ENCODE data around the gene VPS54.
"Not testable (repeated sequence)": the region's sequence is repeated elsewhere in the genome, so short reads cannot be mapped to it uniquely, and the experiment has no call there.

The VPS54 gene

DNA sequence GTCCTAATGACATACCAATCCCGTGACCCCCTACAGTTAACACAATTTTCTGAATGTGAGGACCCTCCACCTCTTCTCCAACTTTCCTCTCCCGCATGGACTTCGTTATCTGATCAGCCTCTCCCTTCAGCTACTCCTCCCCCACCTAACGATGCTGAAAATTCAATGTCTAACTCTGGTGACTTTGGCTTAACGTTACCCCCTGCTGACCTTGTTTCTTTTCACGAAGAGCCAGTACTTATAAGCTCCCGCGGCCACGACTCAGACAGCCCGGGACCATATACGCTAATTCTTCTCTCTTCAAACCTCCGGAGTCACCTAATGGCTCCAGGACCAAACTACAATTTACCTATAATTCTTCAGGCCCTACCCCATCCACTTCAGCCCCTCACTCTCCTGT is 29.2 kb downstream of the VPS54 start:
- H3K4me1 Mint-ChIP-seq: peaks cover 26% of the 10 kb centered on the region
- no peak overlapping the region for H3K27ac Mint-ChIP-seq
- H3K27me3 Mint-ChIP-seq: no peaks in the 10 kb centered on the region
- DNase-seq (no peak), ATAC-seq (no peak)
- H3K9me3 Mint-ChIP-seq: peaks cover 7 to 15% of the 10 kb centered on the region in 2 donors
- H3K4me3 Mint-ChIP-seq: no peak overlapping the region

DNA sequence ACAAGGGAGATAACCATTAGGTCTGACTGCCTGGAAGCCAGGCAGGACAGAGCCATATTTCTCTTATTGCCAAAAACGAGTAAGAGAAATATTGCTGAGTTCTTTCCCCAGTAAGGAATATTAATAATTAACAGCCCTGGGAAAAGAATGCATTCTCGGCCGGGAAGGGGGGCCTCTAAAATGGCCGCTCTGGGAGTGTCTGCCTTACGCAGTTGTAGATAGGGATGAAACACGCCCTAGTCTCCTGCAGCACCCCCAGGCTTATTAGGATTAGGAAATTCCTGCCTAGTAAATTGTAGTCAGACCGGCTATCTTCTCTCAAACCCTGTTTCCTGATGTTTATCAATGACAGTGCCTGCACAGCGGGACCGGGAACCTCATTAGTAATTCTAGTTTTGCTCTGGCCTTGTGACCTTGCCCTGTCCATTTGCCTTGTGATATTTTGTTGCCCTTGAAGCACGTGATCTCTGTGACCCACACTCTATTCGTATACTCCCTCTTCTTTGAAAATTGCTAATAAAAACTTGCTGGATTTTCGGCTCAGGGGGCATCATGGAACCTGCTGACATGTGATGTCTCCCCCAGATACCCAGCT is 30.3 kb downstream of the VPS54 start:
- Mint-ChIP-seq H3K4me1 (peaks cover 22% of the 10 kb centered on the region), H3K9me3 (peaks cover 7 to 15% of the 10 kb centered on the region in 2 donors)
- DNase-seq, H3K27me3 Mint-ChIP-seq, ATAC-seq, H3K4me3 Mint-ChIP-seq, H3K27ac Mint-ChIP-seq: not testable (repeated sequence)

DNA sequence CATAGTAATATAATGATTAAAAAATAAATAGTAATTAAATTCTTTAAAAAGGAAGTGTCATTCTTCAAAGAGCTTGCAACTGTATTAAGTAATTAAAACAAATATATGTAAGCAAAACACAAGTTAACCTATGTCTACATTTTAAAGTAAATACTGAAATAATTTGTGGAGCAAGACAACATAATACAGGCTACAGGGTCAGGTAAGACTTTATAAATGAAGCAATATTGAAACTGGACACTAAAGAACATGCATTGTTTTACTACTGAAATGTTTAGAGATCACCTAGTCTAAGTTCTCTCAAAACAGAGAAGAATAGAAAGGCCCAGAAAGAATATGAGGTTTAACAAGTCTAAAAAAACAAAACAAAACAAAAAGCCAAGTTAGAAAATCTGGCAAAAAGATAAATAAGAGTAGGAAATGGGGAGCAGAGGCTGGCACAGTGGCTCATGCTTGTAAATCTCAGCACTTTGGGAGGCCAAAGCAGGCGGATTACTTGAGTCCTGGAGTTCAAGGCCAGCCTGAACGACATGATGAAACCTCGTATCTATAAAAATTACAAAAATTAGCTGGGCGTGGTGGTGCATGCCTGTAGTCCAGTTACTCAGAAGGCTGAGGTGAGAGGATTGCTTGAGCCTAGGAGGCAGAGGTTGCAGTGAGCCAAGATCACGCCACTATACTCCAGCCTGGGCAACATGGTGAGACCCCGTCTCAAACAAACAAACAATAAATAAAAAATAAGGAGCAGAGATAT is 34.4 kb downstream of the VPS54 start:
- no peaks in the 10 kb centered on the region for H3K27me3 Mint-ChIP-seq
- no peak for ATAC-seq
- H3K27ac Mint-ChIP-seq: peak overlapping the region in 1 of 2 donors; percentile 14
- H3K9me3 Mint-ChIP-seq: peaks cover 0 to 7% of the 10 kb centered on the region in 2 donors
- H3K4me1 Mint-ChIP-seq: peaks cover 18% of the 10 kb centered on the region
- no peak for DNase-seq
- no peak overlapping the region for H3K4me3 Mint-ChIP-seq

DNA sequence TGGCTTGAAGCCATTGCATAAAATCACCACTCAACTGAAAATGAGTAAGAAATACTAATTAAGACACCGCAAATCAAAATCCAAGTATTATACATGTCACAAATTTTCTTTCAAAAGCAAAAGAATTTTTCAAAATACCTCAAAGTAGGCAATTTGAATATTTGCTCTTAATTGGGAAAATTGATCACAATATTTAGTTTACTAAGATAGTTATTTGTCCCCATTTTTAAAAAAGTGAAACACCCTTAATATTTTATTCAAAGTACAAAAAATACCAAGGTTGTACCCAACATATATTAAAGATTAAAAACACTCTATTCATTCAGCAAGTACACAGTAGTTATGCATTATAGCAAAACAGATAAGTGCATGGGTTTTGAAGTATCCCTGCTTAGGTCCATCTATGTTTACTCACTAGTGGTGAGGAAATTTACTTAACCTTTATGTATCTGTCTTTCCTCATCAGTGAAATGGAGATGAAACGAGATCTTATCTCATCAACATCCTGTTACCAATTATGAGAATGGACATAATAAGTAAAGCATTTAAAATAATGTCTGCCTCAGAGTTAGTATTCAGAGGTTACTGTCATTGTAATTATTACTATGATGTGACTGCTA is 35.1 kb downstream of the VPS54 start:
- H3K27ac Mint-ChIP-seq: no peak overlapping the region
- H3K9me3 Mint-ChIP-seq: peaks cover 0 to 2% of the 10 kb centered on the region in 2 donors
- peaks cover 18% of the 10 kb centered on the region for H3K4me1 Mint-ChIP-seq
- H3K4me3 Mint-ChIP-seq: no peak overlapping the region
- no peaks in the 10 kb centered on the region for H3K27me3 Mint-ChIP-seq
- ATAC-seq (peak; percentile 45), DNase-seq (no peak)

DNA sequence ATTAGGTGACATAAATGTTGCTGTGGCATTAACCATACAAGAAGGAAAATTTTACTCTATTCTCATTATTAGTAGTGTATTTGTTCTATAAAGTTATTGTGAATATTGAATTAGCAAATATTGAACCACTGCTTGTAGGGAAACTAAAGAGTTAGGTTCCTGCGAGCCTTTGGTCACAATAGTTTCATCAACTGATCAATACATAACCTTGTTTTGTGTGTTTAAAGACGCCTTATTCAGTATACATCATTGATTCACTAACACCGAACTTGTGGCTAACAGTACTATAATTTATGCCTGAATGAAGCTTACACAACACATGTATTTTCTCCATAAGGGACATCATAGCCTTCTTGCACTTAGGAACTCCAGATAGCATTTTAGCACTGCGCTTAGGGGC is 36.9 kb downstream of the VPS54 start:
- Mint-ChIP-seq H3K4me1 (peaks cover 32% of the 10 kb centered on the region), H3K27me3 (no peaks in the 10 kb centered on the region), H3K27ac (no peak overlapping the region), H3K4me3 (no peak overlapping the region), H3K9me3 (no peaks in the 10 kb centered on the region)
- DNase-seq: no peak
- ATAC-seq: no peak

DNA sequence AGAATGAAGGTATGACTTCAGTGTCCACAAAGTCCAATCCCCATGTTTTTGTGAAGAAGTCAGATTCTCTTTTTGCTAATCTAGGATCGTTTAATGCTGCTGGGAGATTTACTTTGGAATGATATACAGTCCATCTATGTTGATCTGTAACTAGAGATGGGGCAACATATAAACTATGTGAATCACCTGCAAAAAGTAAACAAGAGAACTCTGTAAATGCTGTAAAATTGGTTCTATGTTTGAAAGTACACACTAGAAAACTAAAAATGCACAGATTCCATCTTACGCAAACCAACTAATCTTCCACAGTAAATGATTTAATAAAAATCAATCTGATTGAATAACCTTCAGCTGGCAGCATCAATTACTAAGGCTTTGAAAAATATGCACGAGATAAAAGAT is 37.5 kb downstream of the VPS54 start:
- peaks cover 36% of the 10 kb centered on the region for H3K4me1 Mint-ChIP-seq
- no peak overlapping the region for H3K27ac Mint-ChIP-seq
- no peaks in the 10 kb centered on the region for H3K27me3 Mint-ChIP-seq
- no peak for DNase-seq
- no peak overlapping the region for H3K4me3 Mint-ChIP-seq
- H3K9me3 Mint-ChIP-seq: no peaks in the 10 kb centered on the region
- no peak for ATAC-seq

DNA sequence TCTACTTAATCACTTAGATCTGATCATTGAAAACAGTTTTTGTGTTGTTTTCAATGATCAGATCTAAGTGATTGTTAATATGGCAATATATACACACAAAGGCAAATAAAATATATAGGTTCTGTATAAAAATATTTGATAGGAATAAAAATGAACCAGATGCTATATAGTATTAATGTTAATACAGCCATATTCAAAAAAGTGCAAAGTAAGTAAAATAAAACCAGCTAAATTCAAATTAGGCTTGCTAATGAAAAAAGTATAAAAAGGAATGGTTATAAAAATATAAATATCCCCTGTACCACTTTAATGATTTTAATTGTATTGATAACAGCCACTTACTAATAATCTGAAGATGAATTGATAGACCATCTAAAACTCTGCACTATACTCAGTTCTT is 38.4 kb downstream of the VPS54 start:
- Mint-ChIP-seq H3K9me3 (no peaks in the 10 kb centered on the region), H3K4me3 (no peak overlapping the region), H3K27me3 (no peaks in the 10 kb centered on the region), H3K4me1 (peaks cover 31% of the 10 kb centered on the region), H3K27ac (no peak overlapping the region)
- no peak for DNase-seq
- ATAC-seq: no peak

DNA sequence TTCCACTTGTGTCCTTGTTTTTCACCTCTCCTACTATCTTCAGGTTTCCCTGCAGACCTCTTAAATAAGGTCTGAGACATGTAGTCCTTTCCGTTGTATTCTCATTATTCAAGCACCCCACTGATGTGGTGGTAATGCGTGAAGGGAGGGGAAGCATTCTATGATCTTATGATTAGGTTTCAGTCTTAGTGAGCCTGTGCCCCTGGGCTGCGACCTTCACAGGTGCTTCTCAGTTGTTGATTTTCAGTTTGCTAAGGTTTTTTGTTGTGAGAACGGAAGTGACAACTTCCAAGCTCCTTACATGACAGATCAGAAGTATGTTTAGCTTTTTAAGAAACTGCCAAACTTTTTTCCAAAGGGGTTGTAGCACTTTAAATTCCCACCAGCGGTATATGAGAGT is 41.3 kb downstream of the VPS54 start:
- Mint-ChIP-seq H3K4me1 (peaks cover 18% of the 10 kb centered on the region), H3K4me3 (peak overlapping the region; percentile 6 to 21), H3K9me3 (no peaks in the 10 kb centered on the region), H3K27me3 (no peaks in the 10 kb centered on the region), H3K27ac (peak overlapping the region; percentile 15 to 31)
- peak; percentile 30 to 35 for DNase-seq
- ATAC-seq: peak; percentile 99

DNA sequence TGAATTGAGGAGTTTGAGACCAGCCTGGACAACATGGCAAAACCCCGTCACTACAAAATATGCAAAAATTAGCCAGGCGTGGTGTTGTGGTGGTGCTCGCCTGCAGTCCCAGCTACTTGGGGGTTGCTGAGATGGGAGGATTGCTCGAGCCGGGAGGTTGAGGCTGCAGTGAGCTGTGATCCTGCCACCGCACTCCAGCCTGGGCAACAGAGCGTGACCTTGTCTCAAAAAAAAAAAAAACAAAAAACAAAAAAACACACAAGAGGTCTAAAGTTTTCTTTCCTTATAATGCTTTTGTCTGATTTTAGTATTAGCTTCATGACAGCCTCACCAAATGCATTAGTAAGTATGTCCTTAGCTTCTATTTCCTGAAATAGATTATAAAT is 43.1 kb downstream of the VPS54 start:
- Mint-ChIP-seq H3K9me3 (no peaks in the 10 kb centered on the region), H3K4me1 (peaks cover 18% of the 10 kb centered on the region), H3K27ac (no peak overlapping the region), H3K27me3 (no peaks in the 10 kb centered on the region), H3K4me3 (no peak overlapping the region)
- ATAC-seq (no peak), DNase-seq (no peak)

DNA sequence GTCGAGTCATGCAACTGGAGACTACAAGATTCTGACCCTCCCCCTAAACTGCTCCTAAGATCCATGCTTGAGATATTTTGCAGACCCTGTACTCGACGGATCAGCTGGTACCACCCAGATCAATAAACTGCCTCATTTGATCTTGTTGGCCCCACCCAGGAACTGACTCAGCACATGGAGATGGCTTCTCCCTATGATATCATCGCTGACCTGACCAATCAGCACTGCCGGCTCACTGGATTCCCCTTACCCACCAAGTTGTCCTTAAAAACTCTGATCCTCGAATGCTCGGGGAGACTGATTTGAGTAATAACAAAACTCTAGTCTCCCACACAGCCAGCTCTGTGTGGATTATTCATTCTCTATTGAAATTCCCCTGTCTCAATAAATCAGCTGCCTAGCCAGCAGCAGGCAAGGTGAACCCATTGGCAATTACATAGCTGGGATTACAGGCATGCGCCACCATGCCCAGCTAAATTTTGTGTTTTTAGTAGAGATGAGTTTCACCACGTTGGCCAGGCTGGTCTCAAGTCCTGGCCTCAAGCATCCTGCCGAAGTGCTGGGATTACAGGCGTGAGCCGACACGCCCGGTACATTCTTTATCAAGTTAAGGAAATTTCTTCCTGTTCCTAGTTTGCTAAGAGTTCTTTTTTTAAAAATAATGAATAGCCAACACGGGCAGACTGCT is 43.6 kb downstream of the VPS54 start:
- H3K4me1 Mint-ChIP-seq: peaks cover 18% of the 10 kb centered on the region
- H3K27ac Mint-ChIP-seq: peak overlapping the region in 1 of 2 donors; percentile 28
- H3K27me3 Mint-ChIP-seq: no peaks in the 10 kb centered on the region
- ATAC-seq (peak; percentile 24), DNase-seq (peak in 1 of 2 donors; percentile 22)
- H3K9me3 Mint-ChIP-seq: no peaks in the 10 kb centered on the region
- H3K4me3 Mint-ChIP-seq: no peak overlapping the region

DNA sequence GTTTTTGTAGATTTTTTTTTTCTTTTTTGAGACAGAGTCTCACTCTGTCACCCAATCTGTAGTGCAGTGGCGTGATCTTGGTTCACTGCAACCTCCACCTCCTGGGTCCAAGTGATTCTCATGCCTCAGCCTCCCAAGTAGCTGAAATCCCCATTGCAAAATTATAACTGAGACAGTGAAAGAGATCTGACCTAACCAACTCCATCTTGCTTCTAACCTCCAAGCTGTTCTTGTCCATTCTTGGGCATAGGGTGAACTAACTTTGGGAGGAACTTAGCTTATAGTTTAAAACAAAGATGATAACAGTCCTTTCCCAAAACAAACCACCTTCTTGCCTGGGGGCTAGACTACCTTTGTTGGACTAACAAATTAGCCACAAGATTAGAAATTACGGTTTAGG is 44.2 kb downstream of the VPS54 start:
- H3K4me3 Mint-ChIP-seq, DNase-seq, H3K27me3 Mint-ChIP-seq, ATAC-seq, H3K27ac Mint-ChIP-seq, H3K9me3 Mint-ChIP-seq: not testable (repeated sequence)
- H3K4me1 Mint-ChIP-seq: peaks cover 18% of the 10 kb centered on the region

DNA sequence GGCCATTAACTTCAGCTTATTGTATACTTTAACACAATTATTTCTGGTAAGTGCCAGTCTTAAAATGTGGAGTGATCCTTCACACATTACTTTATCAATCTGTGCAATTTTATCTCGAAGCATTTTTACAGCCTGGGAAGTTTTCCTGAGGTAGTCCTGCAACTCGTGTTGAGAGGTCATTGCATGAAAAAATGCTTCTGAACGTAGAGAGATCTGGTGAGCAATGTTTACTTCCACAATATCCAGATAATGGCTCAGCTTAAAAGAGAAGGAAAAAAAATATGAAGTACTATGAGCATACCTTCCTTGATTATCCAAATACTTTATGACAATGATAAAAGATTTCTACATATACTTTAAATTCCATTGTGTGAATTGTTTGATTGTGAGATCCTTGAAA is 57.0 kb downstream of the VPS54 start:
- no peak overlapping the region for H3K27ac Mint-ChIP-seq
- no peaks in the 10 kb centered on the region for H3K27me3 Mint-ChIP-seq
- DNase-seq: no peak
- ATAC-seq: no peak
- no peak overlapping the region for H3K4me3 Mint-ChIP-seq
- H3K9me3 Mint-ChIP-seq: no peaks in the 10 kb centered on the region
- H3K4me1 Mint-ChIP-seq: no peaks in the 10 kb centered on the region

DNA sequence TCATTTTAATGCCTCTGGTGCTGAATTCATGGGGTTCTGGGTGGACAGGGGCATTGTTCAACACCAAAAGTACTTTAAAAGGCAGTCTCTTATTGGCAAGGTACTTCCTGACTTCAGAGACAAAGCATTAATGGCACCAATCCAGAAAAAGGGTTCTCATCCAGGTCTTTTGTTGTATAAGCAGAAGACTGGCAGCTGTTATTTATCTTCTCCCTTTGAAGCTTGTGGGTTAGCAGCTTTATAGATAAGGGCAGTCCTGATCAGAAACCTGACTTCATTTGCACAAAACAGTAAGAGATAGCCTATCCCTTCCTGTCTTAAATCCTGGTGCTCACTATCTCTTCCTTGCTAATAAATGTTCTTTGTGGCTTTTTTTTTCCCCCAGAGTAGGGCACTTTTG is 68.8 kb downstream of the VPS54 start:
- Mint-ChIP-seq H3K4me3 (no peak overlapping the region), H3K27me3 (no peaks in the 10 kb centered on the region), H3K27ac (no peak overlapping the region), H3K9me3 (peaks cover 7 to 13% of the 10 kb centered on the region in 2 donors), H3K4me1 (no peaks in the 10 kb centered on the region)
- DNase-seq: no peak
- no peak for ATAC-seq

DNA sequence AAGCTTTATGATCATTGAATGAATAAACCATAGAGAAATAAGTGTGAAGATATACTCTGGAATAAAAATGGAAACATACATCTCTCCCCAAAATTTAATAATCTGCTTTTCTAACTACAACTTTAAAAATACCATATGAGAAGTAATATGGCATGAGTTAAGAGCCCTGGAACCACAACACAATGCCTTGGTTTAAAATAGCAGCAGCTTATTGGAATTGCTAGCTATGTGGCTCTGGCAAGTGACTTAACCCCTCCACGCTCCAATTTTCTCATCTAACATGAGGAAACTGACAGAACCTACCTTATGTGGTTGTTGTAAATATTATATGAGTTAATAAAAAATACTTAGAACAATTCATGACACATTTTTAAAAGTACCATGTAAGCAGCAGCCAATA is 76.4 kb downstream of the VPS54 start:
- ATAC-seq: no peak
- Mint-ChIP-seq H3K9me3 (peaks cover 0 to 4% of the 10 kb centered on the region in 2 donors), H3K4me1 (no peaks in the 10 kb centered on the region), H3K27ac (no peak overlapping the region), H3K27me3 (no peaks in the 10 kb centered on the region), H3K4me3 (no peak overlapping the region)
- DNase-seq: no peak

DNA sequence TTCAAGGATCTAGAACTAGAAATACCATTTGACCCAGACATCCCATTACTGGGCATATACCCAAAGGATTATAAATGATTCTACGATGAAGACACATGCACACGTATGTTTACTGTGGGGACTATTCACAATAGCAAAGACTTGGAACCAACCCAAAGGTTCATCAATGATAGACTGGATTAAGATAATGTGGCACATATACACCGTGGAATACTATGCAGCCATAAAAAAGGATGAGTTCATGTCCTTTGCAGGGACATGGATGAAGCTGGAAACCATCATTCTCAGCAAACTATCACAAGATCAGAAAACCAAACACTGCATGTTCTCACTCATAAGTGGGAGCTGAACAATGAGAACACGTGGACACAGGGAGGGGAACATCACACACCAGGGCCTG is 87.1 kb downstream of the VPS54 start:
- H3K4me3 Mint-ChIP-seq, H3K9me3 Mint-ChIP-seq, H3K27me3 Mint-ChIP-seq: not testable (repeated sequence)

DNA sequence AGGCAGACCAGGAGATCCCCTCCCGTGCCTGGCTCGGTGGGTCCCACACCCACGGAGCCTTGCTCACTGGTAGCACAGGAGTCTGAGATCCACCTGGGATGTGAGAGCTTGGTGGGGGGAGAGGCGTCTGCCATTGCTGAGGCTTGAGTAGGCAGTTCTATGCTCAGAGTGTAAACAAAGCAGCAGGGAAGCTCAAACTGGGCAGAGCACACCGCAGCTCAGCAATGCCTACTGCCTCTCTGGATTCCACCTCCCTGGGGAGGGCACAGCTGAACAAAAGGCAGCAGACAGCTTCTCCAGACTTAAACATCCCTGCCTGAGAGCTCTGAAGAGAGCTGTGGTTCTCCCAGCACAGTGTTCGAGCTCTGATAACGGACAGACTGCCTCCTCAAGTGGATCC is 92.4 kb downstream of the VPS54 start:
- no peak overlapping the region for H3K4me3 Mint-ChIP-seq
- no peaks in the 10 kb centered on the region for H3K27me3 Mint-ChIP-seq
- ATAC-seq: no peak
- H3K27ac Mint-ChIP-seq: no peak overlapping the region
- H3K9me3 Mint-ChIP-seq: no peaks in the 10 kb centered on the region
- no peak for DNase-seq
- H3K4me1 Mint-ChIP-seq: no peaks in the 10 kb centered on the region

More for the DNA sequence above, 87.1 kb downstream of the VPS54 start:
- not testable (repeated sequence) for DNase-seq, H3K4me1 Mint-ChIP-seq, H3K27ac Mint-ChIP-seq, ATAC-seq
